Thyroid gland (tissue), 4 donors: ENCODE results near the gene FMN1. TPM values are rescaled to one million over a fixed set of nuclear protein-coding genes. Genes with fewer than 3 reads are reported as not detected.

Experiments used
- DNase-seq, 2 donors: peaks; one replicate each; pipeline ENCODE4 v3.0.0-alpha.2; 2019
- H3K27ac ChIP-seq, 3 donors: fragments of 200-600 bp; sonication (generic); 1 replicate in 2 of 3; 2 replicates in 1 of 3; pipeline ENCODE4 v1.5.1; 2016 to 2019; ENCODE audit warnings: mild to moderate bottlenecking in 1 of 3, moderate library complexity in 1 of 3
- H3K27me3 ChIP-seq: fragments of 200-600 bp; sonication (generic); one replicate; pipeline ENCODE4 v1.5.1; 2019
- H3K36me3 ChIP-seq, 2 donors: fragments of 200-600 bp; sonication (generic); one replicate each; pipeline ENCODE4 v1.5.1; 2016 to 2019
- H3K4me1 ChIP-seq, 2 donors: fragments of 200-600 bp; sonication (generic); one replicate each; pipeline ENCODE4 v1.5.1; 2017 to 2019
- H3K4me3 ChIP-seq, 3 donors: fragments of 200-600 bp; sonication (generic); replicated peaks in 1 of 3; 1 replicate in 2 of 3; 2 replicates in 1 of 3; pipeline ENCODE4 v1.5.1; 2016; ENCODE audit warnings: mild to moderate bottlenecking in 1 of 3
- H3K9me3 ChIP-seq: fragments of 200-600 bp; sonication (generic); one replicate; pipeline ENCODE4 v1.5.1; 2017
- CTCF ChIP-seq, 6 experiments: fragments of 200-600 bp in 3 of 6; fragments of 450-650 bp in 3 of 6; sonication (generic) in 3 of 6; IDR thresholded peaks; one replicate each; pipeline ENCODE4 v1.5.1; 2016 to 2019; ENCODE audit warnings: antibody characterized with exemption in 6 of 6, mild to moderate bottlenecking in 2 of 6, inconsistent platforms in 1 of 6, moderate library complexity in 1 of 6
- POLR2A ChIP-seq, 2 donors: fragments of 450-650 bp; IDR thresholded peaks; one replicate each; pipeline ENCODE4 v1.6.1; 2017; ENCODE audit warnings: antibody characterized with exemption in 2 of 2, mild to moderate bottlenecking in 2 of 2, moderate library complexity in 1 of 2
- WGBS, 2 donors: methylation state at CpG; one replicate each; pipeline ENCODE4 v1.1.5; 2017; 5-methylcytosine and 5-hydroxymethylcytosine counted together
- intact Hi-C: fragments of 100-400 bp; cut with DNase I; formaldehyde crosslinking; loops from one replicate; pipeline ENCODE4 v1.15.1; 2023
- total RNA-seq, 4 donors: library from RNA; depleted of rRNA; stranded (reverse); fragments of >200 nt; gene quantifications; one replicate each; pipeline ENCODE4 v1.2.3, GENCODE V29; 2016

The FMN1 gene
- total RNA-seq, 4 donors from 2014 or later = 13.8 to 28.3 (median 22.5) TPM

DNA sequence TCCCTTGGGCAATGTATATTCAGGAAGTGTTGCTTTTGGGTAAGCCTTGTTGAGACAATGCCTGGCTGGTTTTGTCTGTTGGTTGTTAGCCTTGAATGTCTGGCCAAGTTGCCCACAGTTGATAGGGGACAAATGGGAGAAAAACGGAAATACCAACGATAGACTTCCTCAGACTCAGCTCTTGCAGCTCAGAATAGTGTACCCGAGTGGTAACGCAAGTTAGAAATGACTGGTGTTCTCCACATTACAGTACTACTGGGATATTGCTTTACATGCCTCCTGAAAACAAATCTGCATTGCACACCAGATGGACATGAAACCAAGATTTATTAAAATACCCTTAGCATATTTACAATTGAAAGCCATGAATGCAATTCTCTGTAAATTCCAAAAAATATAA is 429.3 kb downstream of the FMN1 start:
- H3K4me1 ChIP-seq = no peaks in the 10 kb centered on the region
- H3K27me3 ChIP-seq = no peaks in the 10 kb centered on the region
- H3K27ac ChIP-seq = no peak overlapping the region
- 52 to 54% methylated on average over 4 of the region's 4 CpGs for WGBS, 2 donors
- no peaks in the 10 kb centered on the region for H3K9me3 ChIP-seq
- no peak for DNase-seq
- H3K4me3 ChIP-seq = no peak overlapping the region
- no peak for TF ChIP-seq CTCF (IDR thresholded peaks at IDR 0.05)
- TF ChIP-seq POLR2A (IDR thresholded peaks at IDR 0.05) = no peak
- intact Hi-C loops = no loop called here
- H3K36me3 ChIP-seq = no peaks in the 10 kb centered on the region

DNA sequence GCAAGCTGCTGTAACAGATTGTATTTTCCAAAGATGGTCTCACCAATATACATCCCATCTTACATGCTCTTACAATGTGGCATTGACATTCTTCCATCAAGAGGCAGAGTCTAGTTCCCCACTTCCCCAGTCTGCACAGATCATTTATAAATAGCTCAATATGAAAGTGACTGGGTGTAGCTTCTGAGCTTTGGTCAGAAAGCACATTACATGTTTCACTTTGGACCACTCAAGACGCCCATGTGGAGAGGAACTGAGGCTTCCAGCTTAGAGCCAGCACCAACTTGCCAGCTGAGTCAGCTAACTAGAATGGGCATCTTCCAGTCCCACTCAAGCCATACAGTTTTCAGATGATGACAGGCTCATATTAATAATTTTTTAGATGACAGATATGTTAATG is 431.2 kb downstream of the FMN1 start:
- WGBS, 2 donors = 85 to 95% methylated on average over 1 of the region's 1 CpG
- Histone ChIP-seq H3K27me3 (no peaks in the 10 kb centered on the region), H3K4me3 (no peak overlapping the region), H3K36me3 (no peaks in the 10 kb centered on the region), H3K27ac (no peak overlapping the region), H3K4me1 (no peaks in the 10 kb centered on the region), H3K9me3 (no peaks in the 10 kb centered on the region)
- no peak for DNase-seq
- TF ChIP-seq POLR2A (IDR thresholded peaks at IDR 0.05) (no peak), CTCF (IDR thresholded peaks at IDR 0.05) (no peak)
- intact Hi-C loops = no loop called here

- Histone ChIP-seq H3K9me3 (no peaks in the 10 kb centered on the region), H3K27ac (no peak overlapping the region), H3K4me1 (no peaks in the 10 kb centered on the region), H3K27me3 (no peaks in the 10 kb centered on the region), H3K4me3 (no peak overlapping the region), H3K36me3 (no peaks in the 10 kb centered on the region)
- TF ChIP-seq POLR2A (IDR thresholded peaks at IDR 0.05) (no peak), CTCF (IDR thresholded peaks at IDR 0.05) (no peak)
- intact Hi-C loops = no loop called here
- DNase-seq = no peak
- 87 to 88% methylated on average over 2 of the region's 2 CpGs for WGBS, 2 donors
Measured at GRCh38 chr15:32757426-32757825, 437.1 kb downstream of the FMN1 start.

DNA sequence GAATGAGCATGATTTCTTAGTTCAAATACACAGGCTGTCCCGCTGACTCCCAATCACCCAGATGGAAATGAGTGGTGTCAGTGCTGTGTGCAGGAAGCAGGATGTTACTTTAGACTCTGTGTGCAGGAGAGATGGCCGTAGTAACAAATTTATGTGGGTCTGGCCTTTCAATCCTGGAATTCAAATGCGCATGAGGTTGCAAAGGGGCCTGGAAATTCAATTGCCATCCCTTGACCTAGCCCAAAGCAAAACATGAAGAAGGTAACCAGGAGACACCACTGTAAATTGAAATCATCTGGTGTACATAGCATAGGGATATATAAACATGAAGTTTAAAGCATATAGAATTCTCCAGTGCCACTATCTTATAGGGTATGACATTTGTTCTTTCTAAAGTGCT is 443.5 kb downstream of the FMN1 start:
- WGBS, 2 donors = 56 to 57% methylated on average over 3 of the region's 3 CpGs
- no peaks in the 10 kb centered on the region for H3K4me1 ChIP-seq
- no peaks in the 10 kb centered on the region for H3K9me3 ChIP-seq
- no peak overlapping the region for H3K27ac ChIP-seq
- H3K27me3 ChIP-seq = no peaks in the 10 kb centered on the region
- no peaks in the 10 kb centered on the region for H3K36me3 ChIP-seq
- TF ChIP-seq POLR2A (IDR thresholded peaks at IDR 0.05) = no peak
- TF ChIP-seq CTCF (IDR thresholded peaks at IDR 0.05) = no peak
- no peak for DNase-seq
- no peak overlapping the region for H3K4me3 ChIP-seq
- intact Hi-C loops = no loop called here

DNA sequence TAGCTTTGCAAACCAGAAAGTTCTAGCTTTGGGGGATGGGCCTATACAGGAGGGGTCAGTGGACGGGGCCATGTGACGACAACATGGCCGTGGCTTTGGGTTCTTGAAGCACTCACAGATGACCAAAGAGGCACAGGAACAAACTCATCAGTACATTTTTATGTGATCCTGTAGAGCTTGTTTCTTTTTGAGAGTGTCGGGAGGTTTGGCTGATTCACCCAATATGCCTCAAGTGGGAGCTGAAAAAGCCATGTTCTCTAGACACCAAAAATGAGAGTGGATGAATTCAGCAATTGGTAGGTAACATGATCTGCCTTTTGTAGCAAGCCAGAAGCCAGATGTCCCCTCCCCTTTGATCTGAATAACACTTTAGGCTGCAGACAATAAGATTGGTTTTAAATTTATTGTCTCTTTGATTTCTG is 446.6 kb downstream of the FMN1 start:
- H3K36me3 ChIP-seq = no peaks in the 10 kb centered on the region
- no peak overlapping the region for H3K4me3 ChIP-seq
- H3K27me3 ChIP-seq = no peaks in the 10 kb centered on the region
- DNase-seq = no peak
- H3K27ac ChIP-seq = no peak overlapping the region
- TF ChIP-seq CTCF (IDR thresholded peaks at IDR 0.05) = no peak
- TF ChIP-seq POLR2A (IDR thresholded peaks at IDR 0.05) = no peak
- H3K9me3 ChIP-seq = no peaks in the 10 kb centered on the region
- WGBS, 2 donors = 47 to 76% methylated on average over 4 of the region's 4 CpGs
- intact Hi-C loops = no loop called here
- H3K4me1 ChIP-seq = no peaks in the 10 kb centered on the region
